K562 (cell line): ENCODE measurements around the gene HELZ2. TPM values are rescaled to one million over a fixed set of nuclear protein-coding genes. Genes with fewer than 3 reads are reported as not detected.

Experiments
- ATAC-seq: fragments of 200-7000 bp; cut with Tn5 transposase; 3 replicates; pipeline ENCODE4 v1.9.1; 2020; ENCODE audit warnings: moderate library complexity
- BruUV-seq: library from RNA; stranded (reverse); fragments of 400-500 nt; replicated peaks from 2 replicates; lab custom pipeline; 2021; lab: Mats Ljungman, UMichigan
- CTCF ChIA-PET: fragments of 300-600 bp; formaldehyde crosslinking; extraction: SDS; loops from one replicate; lab custom pipeline; 2021; ENCODE audit warnings: low intra/inter-chr PET ratio; lab: Yijun Ruan, JAX
- POLR2A ChIA-PET: fragments of 300-600, 350-650 bp; sonication (Branson Sonifier 250); formaldehyde crosslinking; extraction: SDS; loops from one replicate; lab custom pipeline; 2021; ENCODE audit warnings: antibody characterized with exemption, inconsistent platforms; lab: Yijun Ruan, JAX
- DNase-seq, 4 experiments: peaks; one replicate each; pipeline versions ENCODE4 v3.0.0 to v3.0.0-alpha.2; 2011 to 2018; ENCODE audit warnings: low spot score in 3 of 4, mixed read lengths in 3 of 4; ENCODE audit errors: extremely low read depth in 1 of 4
- FAIRE-seq: peaks from 2 replicates; lab custom pipeline; 2011; peaks lifted over from hg19 to GRCh38; lab: Jason Lieb, UNC
- H2AFZ ChIP-seq: 2 replicates; pipeline ENCODE4 v1.6.0; 2011; ENCODE audit warnings: low read depth, low read length, control low read depth, inconsistent platforms
- H3K27ac ChIP-seq: fragments of 200-600 bp; 3 replicates; pipeline ENCODE4 v1.8.0; 2011; ENCODE audit warnings: low read depth, mild to moderate bottlenecking, control low read depth, inconsistent platforms, low read length, moderate library complexity, mixed read lengths; ENCODE audit errors: extremely low read depth
- H3K27me3 ChIP-seq, 2 experiments: fragments of 300-600 bp in 1 of 2; 2 replicates in 1 of 2; 3 replicates in 1 of 2; pipeline versions ENCODE4 v1.6.0 to v1.8.0; 2011; ENCODE audit warnings: inconsistent platforms in 2 of 2, low read length in 2 of 2, mild to moderate bottlenecking in 1 of 2, mixed read lengths in 1 of 2, moderate library complexity in 1 of 2; ENCODE audit not compliant: control insufficient read depth in 2 of 2, insufficient read depth in 2 of 2
- H3K36me3 ChIP-seq: fragments of 300-600 bp; 3 replicates; pipeline ENCODE4 v1.8.0; 2011; ENCODE audit warnings: mild to moderate bottlenecking, low read length, inconsistent platforms; ENCODE audit not compliant: control insufficient read depth, insufficient read depth
- H3K4me1 ChIP-seq, 2 experiments: fragments of 200-600 bp in 1 of 2; replicated peaks in 1 of 2; 2 replicates in 1 of 2; 3 replicates in 1 of 2; pipeline versions ENCODE4 v1.5.1 to v1.8.0; 2011; ENCODE audit warnings: inconsistent platforms in 2 of 2, low read length in 2 of 2, mild to moderate bottlenecking in 1 of 2, mixed read lengths in 1 of 2, moderate library complexity in 1 of 2; ENCODE audit not compliant: control insufficient read depth in 2 of 2, insufficient read depth in 2 of 2
- H3K4me2 ChIP-seq: 2 replicates; pipeline ENCODE4 v1.6.1; 2011; ENCODE audit warnings: low read length, control low read depth, inconsistent platforms, mixed read lengths; ENCODE audit not compliant: insufficient read depth
- H3K4me3 ChIP-seq: fragments of 200-600 bp; sonication (generic), shearing (Covaris generic); 2 replicates; pipeline ENCODE4 v1.5.1; 2016; ENCODE audit warnings: control low read depth, inconsistent platforms
- H3K79me2 ChIP-seq: fragments of 200-600 bp; 3 replicates; pipeline ENCODE4 v1.8.0; 2011; ENCODE audit warnings: low read length, inconsistent platforms; ENCODE audit not compliant: control insufficient read depth, insufficient read depth
- H3K9ac ChIP-seq, 2 experiments: 2 replicates each; pipeline versions ENCODE4 v1.6.0 to v1.6.1; 2011; ENCODE audit warnings: low read depth in 2 of 2, low read length in 2 of 2, control low read depth in 1 of 2, inconsistent platforms in 1 of 2, mild to moderate bottlenecking in 1 of 2, mixed read lengths in 1 of 2; ENCODE audit not compliant: insufficient read depth in 1 of 2
- H3K9me1 ChIP-seq: one replicate; pipeline ENCODE4 v1.6.0; 2011; ENCODE audit warnings: inconsistent platforms, mild to moderate bottlenecking, low read length, moderate library complexity; ENCODE audit not compliant: control insufficient read depth, insufficient read depth
- H3K9me3 ChIP-seq: replicated peaks from 2 replicates; pipeline ENCODE4 v1.5.1; 2011; ENCODE audit warnings: low read depth, low read length, inconsistent platforms; ENCODE audit not compliant: control insufficient read depth, insufficient read depth
- H4K20me1 ChIP-seq: replicated peaks from 2 replicates; pipeline ENCODE4 v1.6.1; 2011; ENCODE audit warnings: low read length, inconsistent platforms, mixed read lengths; ENCODE audit not compliant: control insufficient read depth, insufficient read depth
- CBX8 ChIP-seq: fragments of 200-600 bp; sonication (generic); IDR thresholded peaks from 2 replicates; pipeline ENCODE4 v1.6.1; 2012; ENCODE audit warnings: borderline replicate concordance, mixed run types, low read depth, mild to moderate bottlenecking, moderate library complexity, mixed read lengths, low read length, control low read depth, inconsistent platforms; ENCODE audit not compliant: poor library complexity, severe bottlenecking; ENCODE audit errors: extremely low read depth
- POLR2G ChIP-seq: fragments of 200-400 bp; formaldehyde crosslinking; IDR thresholded peaks from 2 replicates; pipeline ENCODE4 v1.6.1; 2017; ENCODE audit warnings: low read depth, mild to moderate bottlenecking, antibody characterized with exemption, low read length, moderate library complexity
- ZNF408 ChIP-seq: fragments of 250-450 bp; sonication (Bioruptor Pico); IDR thresholded peaks from 2 replicates; pipeline ENCODE4 v1.4.0; 2020; ENCODE audit warnings: low read depth, mild to moderate bottlenecking, moderate library complexity
- WGBS: fragments of 100-300 bp; shearing (Covaris generic); methylation state at CpG from one replicate; pipeline ENCODE4 v1.1.6; 2016; ENCODE audit warnings: low coverage, mixed read lengths; ENCODE audit not compliant: insufficient coverage; ENCODE audit errors: missing lambda C conversion rate; 5-methylcytosine and 5-hydroxymethylcytosine counted together
- in situ Hi-C: fragments of 300-500 bp; cut with MboI; formaldehyde crosslinking; loops from 4 replicates; pipeline ENCODE4 v1.15.0; 2018; ENCODE audit warnings: inconsistent platforms, mixed read lengths
- intact Hi-C: fragments of 100-400 bp; cut with micrococcal nuclease; formaldehyde crosslinking; loops from 2 replicates; pipeline ENCODE4 v1.14.2; 2022
- polyA plus RNA-seq, 8 experiments: library from polyadenylated mRNA; depleted of rRNA in 4 of 8; stranded (reverse) in 5 of 8; unstranded in 3 of 8; fragments of >200 nt; fragmentation: Nextera tagmentation in 2 of 8; fragmentation: Illumina TruSeq in 1 of 8; extraction: Ambion mirVana in 2 of 8; extraction: Trizol in 1 of 8; gene quantifications; 2 replicates each; pipeline versions ENCODE4 v1.2.1 to v1.2.3, GENCODE V29; 2011 to 2014; ENCODE audit warnings: inconsistent platforms in 1 of 8, missing spikeins in 1 of 8
- total RNA-seq, 7 experiments: library from RNA; depleted of rRNA in 6 of 7; stranded (reverse); fragments of >200 nt in 6 of 7; fragmentation: Illumina TruSeq in 2 of 7; extraction: Trizol in 2 of 7; gene quantifications; 2 replicates each; pipeline versions ENCODE4 v1.2.1 to v1.2.3, GENCODE V29; 2011 to 2021; ENCODE audit warnings: low replicate concordance in 1 of 7
- TF ChIP-seq, protein P1 (sequence below): sonication (generic); formaldehyde crosslinking; IDR thresholded peaks from 2 replicates; pipeline ENCODE4 v1.8.1; 2023; ENCODE audit warnings: mild to moderate bottlenecking, missing genetic modification reagents
- TF ChIP-seq, protein P2 (sequence below), 2 experiments: fragments of 150-350 bp in 1 of 2; IDR thresholded peaks; 2 replicates each; pipeline ENCODE4 v1.6.1; 2012 to 2016; ENCODE audit warnings: low read depth in 2 of 2, low read length in 2 of 2, mild to moderate bottlenecking in 1 of 2, moderate library complexity in 1 of 2
- TF ChIP-seq, protein P3 (sequence below), 2 experiments: fragments of 450-650 bp in 1 of 2; IDR thresholded peaks; 2 replicates each; pipeline ENCODE4 v1.6.1; 2011 to 2017; ENCODE audit warnings: low read depth in 2 of 2, antibody characterized with exemption in 1 of 2, borderline replicate concordance in 1 of 2, low read length in 1 of 2, mild to moderate bottlenecking in 1 of 2, mixed read lengths in 1 of 2; ENCODE audit not compliant: control insufficient read depth in 1 of 2
- TF ChIP-seq, protein P4 (sequence below): sonication (generic); formaldehyde crosslinking; IDR thresholded peaks from 2 replicates; pipeline ENCODE4 v1.9.0; 2022; ENCODE audit warnings: mild to moderate bottlenecking, missing genetic modification reagents

HELZ2 gene
- total and polyA plus RNA-seq, 9 of the 15 experiments (the other 6 are each of a cell fraction or from before 2014, with no cell fraction given) = 0.03 to 7.8 (median 2.9) TPM; not detected in 1

DNA sequence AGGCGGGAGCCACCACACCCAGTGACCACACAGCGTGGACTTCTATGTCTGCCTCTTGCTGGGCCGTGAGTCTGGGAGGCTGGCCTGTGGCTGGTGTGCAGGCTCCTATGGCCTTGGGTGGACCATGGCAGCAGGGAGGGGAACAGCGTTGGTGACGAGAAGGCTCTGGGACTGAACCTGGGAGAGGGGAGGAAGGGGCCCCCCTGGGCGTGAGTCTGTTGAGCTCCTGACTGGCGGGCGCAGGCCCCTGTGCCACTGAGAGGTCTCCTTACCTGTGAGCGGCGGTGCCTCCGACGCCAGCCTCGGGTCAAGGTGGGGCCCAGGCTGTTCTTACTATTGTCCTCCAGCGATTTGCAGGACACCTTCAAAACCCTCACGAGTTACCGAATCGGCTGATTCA lies 12.8 kb upstream of the HELZ2 start:
- H3K9me1 ChIP-seq = no peaks in the 10 kb centered on the region
- H3K27me3 ChIP-seq = peaks cover 0 to 14% of the 10 kb centered on the region in 2 experiments; a peak in 2 of 5 replicates
- POLR2A ChIA-PET = no interaction called here
- H3K4me3 ChIP-seq = no peak overlapping the region
- H3K27ac ChIP-seq = no peak overlapping the region
- no peak overlapping the region for H3K4me2 ChIP-seq
- DNase-seq (no peak), FAIRE-seq (no peak), ATAC-seq (no peak)
- 72% methylated on average over 12 of the region's 17 CpGs for WGBS
- peaks cover 0 to 28% of the 10 kb centered on the region in 2 experiments; a peak in 3 of 5 replicates for H3K4me1 ChIP-seq
- CTCF ChIA-PET = no interaction called here
- H3K36me3 ChIP-seq = peaks cover 22% of the 10 kb centered on the region; the same call in 1 of the 3 replicates
- H3K9ac ChIP-seq = no peak overlapping the region
- H3K9me3 ChIP-seq = no peaks in the 10 kb centered on the region
- intact Hi-C loops (no loop called here), in situ Hi-C loops (no loop called here)
- no TSS peak for BruUV-seq
- H4K20me1 ChIP-seq = no peaks in the 10 kb centered on the region
- H3K79me2 ChIP-seq = no peaks in the 10 kb centered on the region
- no peak overlapping the region for H2AFZ ChIP-seq
- TF ChIP-seq, protein P1, sequence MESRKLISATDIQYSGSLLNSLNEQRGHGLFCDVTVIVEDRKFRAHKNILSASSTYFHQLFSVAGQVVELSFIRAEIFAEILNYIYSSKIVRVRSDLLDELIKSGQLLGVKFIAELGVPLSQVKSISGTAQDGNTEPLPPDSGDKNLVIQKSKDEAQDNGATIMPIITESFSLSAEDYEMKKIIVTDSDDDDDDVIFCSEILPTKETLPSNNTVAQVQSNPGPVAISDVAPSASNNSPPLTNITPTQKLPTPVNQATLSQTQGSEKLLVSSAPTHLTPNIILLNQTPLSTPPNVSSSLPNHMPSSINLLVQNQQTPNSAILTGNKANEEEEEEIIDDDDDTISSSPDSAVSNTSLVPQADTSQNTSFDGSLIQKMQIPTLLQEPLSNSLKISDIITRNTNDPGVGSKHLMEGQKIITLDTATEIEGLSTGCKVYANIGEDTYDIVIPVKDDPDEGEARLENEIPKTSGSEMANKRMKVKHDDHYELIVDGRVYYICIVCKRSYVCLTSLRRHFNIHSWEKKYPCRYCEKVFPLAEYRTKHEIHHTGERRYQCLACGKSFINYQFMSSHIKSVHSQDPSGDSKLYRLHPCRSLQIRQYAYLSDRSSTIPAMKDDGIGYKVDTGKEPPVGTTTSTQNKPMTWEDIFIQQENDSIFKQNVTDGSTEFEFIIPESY = no peak
- TF ChIP-seq CBX8 (no peak), POLR2G (peak; percentile 50), ZNF408 (CRISPR knock-in tag) (no peak)
- TF ChIP-seq, protein P2, sequence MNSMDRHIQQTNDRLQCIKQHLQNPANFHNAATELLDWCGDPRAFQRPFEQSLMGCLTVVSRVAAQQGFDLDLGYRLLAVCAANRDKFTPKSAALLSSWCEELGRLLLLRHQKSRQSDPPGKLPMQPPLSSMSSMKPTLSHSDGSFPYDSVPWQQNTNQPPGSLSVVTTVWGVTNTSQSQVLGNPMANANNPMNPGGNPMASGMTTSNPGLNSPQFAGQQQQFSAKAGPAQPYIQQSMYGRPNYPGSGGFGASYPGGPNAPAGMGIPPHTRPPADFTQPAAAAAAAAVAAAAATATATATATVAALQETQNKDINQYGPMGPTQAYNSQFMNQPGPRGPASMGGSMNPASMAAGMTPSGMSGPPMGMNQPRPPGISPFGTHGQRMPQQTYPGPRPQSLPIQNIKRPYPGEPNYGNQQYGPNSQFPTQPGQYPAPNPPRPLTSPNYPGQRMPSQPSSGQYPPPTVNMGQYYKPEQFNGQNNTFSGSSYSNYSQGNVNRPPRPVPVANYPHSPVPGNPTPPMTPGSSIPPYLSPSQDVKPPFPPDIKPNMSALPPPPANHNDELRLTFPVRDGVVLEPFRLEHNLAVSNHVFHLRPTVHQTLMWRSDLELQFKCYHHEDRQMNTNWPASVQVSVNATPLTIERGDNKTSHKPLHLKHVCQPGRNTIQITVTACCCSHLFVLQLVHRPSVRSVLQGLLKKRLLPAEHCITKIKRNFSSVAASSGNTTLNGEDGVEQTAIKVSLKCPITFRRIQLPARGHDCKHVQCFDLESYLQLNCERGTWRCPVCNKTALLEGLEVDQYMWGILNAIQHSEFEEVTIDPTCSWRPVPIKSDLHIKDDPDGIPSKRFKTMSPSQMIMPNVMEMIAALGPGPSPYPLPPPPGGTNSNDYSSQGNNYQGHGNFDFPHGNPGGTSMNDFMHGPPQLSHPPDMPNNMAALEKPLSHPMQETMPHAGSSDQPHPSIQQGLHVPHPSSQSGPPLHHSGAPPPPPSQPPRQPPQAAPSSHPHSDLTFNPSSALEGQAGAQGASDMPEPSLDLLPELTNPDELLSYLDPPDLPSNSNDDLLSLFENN (IDR thresholded peaks at IDR 0.05; ENCODE audit: low read depth in 2 of 2, low read length in 2 of 2) = no peak
- TF ChIP-seq, protein P3, sequence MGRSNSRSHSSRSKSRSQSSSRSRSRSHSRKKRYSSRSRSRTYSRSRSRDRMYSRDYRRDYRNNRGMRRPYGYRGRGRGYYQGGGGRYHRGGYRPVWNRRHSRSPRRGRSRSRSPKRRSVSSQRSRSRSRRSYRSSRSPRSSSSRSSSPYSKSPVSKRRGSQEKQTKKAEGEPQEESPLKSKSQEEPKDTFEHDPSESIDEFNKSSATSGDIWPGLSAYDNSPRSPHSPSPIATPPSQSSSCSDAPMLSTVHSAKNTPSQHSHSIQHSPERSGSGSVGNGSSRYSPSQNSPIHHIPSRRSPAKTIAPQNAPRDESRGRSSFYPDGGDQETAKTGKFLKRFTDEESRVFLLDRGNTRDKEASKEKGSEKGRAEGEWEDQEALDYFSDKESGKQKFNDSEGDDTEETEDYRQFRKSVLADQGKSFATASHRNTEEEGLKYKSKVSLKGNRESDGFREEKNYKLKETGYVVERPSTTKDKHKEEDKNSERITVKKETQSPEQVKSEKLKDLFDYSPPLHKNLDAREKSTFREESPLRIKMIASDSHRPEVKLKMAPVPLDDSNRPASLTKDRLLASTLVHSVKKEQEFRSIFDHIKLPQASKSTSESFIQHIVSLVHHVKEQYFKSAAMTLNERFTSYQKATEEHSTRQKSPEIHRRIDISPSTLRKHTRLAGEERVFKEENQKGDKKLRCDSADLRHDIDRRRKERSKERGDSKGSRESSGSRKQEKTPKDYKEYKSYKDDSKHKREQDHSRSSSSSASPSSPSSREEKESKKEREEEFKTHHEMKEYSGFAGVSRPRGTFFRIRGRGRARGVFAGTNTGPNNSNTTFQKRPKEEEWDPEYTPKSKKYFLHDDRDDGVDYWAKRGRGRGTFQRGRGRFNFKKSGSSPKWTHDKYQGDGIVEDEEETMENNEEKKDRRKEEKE (IDR thresholded peaks at IDR 0.05; ENCODE audit: borderline replicate concordance in 1 of 2, control insufficient read depth in 1 of 2, low read depth in 2 of 2, low read length in 1 of 2) = no peak
- TF ChIP-seq, protein P4, sequence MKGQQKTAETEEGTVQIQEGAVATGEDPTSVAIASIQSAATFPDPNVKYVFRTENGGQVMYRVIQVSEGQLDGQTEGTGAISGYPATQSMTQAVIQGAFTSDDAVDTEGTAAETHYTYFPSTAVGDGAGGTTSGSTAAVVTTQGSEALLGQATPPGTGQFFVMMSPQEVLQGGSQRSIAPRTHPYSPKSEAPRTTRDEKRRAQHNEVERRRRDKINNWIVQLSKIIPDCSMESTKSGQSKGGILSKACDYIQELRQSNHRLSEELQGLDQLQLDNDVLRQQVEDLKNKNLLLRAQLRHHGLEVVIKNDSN (CRISPR knock-in tag) = no peak
